ENCODE measurements around the gene NOS3. TPM values are rescaled to one million over a fixed set of nuclear protein-coding genes. Genes with fewer than 3 reads are reported as not detected.
"Not testable (repeated sequence)": the region's sequence is repeated elsewhere in the genome, so short reads cannot be mapped to it uniquely, and the experiment has no call there.

NOS3 gene
- total and polyA plus RNA-seq, 7 donors = 1.4 to 13.2 (median 5.8) TPM

DNA sequence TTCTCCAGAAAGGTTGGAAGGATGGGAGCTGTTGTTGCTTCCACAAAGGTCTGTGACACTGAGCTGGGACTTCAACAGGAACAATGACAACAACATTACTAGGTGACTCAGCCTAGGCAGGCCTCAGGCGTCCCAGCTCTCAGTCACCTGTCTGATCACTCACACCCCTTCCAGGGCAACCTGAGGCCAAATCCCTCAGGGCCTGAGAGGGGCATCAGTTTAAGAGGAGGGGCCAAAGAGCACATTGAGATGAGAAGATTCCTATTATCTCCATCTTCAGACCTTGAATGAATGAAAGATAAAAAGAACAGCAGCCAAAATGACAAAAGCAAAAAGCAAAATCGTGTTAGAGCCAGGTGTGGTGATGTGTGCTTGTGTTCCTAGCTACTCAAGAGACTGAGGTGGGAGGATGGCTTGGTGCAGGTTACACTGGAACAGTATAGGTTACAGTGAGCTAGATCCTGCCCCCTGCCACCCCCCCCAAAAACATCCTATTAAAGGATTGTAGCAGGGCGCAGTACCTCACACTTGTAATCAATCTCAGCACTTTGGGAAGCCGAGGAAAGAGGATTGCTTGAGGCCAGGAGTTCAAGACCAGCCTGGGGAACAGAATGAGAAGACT is 33.7 kb downstream of the NOS3 start, which contains the start of gene ATG9B:
TSS of gene ATG9B (minus strand) at position 60 of the 622 bp plus-strand sequence. CDS start 71 bp downstream, outside the sequence.
- no peak for ATAC-seq
- DNase-seq = no peak
- H3K27ac ChIP-seq = no peak within 1 kb of the TSS
- peaks cover 7% of the 10 kb centered on the region for H3K4me1 ChIP-seq
- no peak within 1 kb of the TSS for H3K4me3 ChIP-seq
- WGBS, 3 donors = 70 to 77% (median 72%) methylated on average over 4 of the region's 4 CpGs
- H3K9me3 ChIP-seq = no peaks in the 10 kb centered on the region
- H3K27me3 ChIP-seq (ENCODE audit: insufficient read depth in 3 of 3, low read length in 2 of 3) = peaks cover 0 to 5% (median 0%) of the 10 kb centered on the region in 3 donors
- no peak for TF ChIP-seq CTCF (IDR thresholded peaks at IDR 0.05)
- no peaks in the 10 kb centered on the region for H3K36me3 ChIP-seq (ENCODE audit: insufficient read depth in 1 of 2, low read depth in 1 of 2)
- intact Hi-C loops (cut with DNase I) = loop anchor here in 1 of 2 donors (5.0 kb wide), 1 partner anchor 88 kb away; no protein-coding TSS in a partner anchor

DNA sequence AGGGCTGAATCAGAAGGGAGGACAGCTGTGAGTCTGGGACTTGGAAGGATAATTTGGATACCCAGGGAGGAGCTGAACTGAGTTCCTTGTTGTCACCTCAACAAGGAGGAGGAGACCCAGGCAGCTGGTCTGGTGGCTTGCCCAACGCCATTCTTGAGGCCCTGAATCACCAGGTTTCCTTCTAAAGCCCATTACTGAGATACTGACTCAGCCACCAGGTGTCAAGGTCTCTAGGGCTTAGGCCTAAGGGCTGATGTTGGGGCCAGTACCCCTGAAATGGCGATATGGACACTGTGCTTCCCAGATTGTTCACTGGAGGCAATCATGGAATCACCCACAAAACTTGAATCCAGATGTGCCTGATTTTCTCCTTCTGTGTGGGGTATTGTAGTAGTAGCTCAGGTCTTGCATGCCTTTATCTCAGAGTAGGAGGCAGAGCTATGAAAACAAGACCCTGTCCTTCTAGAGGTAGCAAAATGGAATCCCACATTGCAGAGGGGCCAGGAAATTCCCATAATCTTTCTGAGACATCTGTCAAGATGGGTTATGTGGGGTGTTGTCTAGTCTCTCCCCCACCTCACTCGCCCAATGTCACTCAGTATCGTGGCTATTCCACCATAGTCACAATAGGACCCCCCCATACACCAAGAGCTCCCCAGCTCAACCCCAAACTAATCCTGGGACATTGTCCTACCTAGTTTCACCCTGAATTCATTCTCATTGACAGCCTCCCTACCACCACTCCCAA is 35.3 kb downstream of the NOS3 start:
- Histone ChIP-seq H3K36me3 (ENCODE audit: insufficient read depth in 1 of 2, low read depth in 1 of 2) (no peaks in the 10 kb centered on the region), H3K27ac (no peak overlapping the region), H3K9me3 (no peaks in the 10 kb centered on the region), H3K4me1 (peaks cover 9% of the 10 kb centered on the region), H3K27me3 (ENCODE audit: insufficient read depth in 3 of 3, low read length in 2 of 3) (no peaks in the 10 kb centered on the region), H3K4me3 (no peak overlapping the region)
- no peak for ATAC-seq
- intact Hi-C loops (cut with DNase I) = loop anchor here in 1 of 2 donors (5.0 kb wide), 1 partner anchor 86 kb away; no protein-coding TSS in a partner anchor
- 77 to 84% (median 81%) methylated on average over 4 of the region's 4 CpGs for WGBS, 3 donors
- no peak for TF ChIP-seq CTCF (IDR thresholded peaks at IDR 0.05)
- no peak for DNase-seq

DNA sequence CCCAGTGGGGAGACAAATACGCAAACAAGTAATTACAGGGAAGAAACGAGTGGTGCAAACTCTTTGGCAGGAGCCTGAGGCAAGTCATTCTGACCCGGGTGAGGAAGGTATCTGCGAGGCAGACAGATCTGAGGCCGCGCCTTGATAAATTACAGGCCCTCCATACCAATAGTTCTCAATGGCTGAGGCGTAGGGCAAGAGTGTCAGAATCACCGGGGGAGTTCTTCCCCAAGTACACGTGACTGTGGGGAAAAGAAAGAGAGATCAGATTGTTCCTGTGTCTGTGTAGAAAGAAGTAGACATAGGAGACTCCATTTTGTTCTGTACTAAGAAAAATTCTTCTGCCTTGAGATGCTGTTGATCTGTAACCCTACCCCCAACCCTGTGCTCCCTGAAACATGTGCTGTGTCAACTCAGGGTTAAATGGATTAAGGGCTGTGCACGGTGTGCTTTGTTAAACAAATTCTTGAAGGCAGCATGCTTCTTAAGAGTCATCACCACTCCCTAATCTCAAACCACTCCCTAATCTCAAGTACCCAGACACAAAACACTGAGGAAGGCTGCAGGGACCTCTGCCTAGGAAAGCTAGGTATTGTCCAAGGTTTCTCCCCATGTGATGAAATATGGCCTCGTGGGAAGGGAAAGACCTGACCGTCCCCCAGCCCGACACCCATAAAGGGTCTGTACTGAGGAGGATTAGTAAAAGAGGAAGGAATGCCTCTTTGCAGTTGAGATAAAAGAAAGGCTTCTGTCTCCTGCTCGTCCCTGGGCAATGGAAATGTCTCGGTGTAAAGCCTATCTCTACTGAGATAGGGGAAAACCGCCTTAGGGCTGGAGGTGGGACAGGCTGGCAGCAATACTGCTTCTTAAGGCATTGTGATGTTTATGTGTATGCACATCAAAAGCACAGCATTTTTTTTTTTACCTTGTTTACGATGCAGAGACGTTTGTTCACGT is 36.2 kb downstream of the NOS3 start:
- not testable (repeated sequence) for H3K9me3 ChIP-seq; H3K4me1 ChIP-seq; H3K36me3 ChIP-seq (ENCODE audit: insufficient read depth in 1 of 2, low read depth in 1 of 2); DNase-seq; ATAC-seq; H3K27me3 ChIP-seq (ENCODE audit: insufficient read depth in 3 of 3, low read length in 2 of 3)
- peak overlapping the region; percentile 82 for H3K4me3 ChIP-seq
- H3K27ac ChIP-seq = peak overlapping the region; percentile 88
- 50 to 56% (median 56%) methylated on average over 19 of the region's 19 CpGs for WGBS, 3 donors
- intact Hi-C loops (cut with DNase I) = loop anchor here in 1 of 2 donors (5.0 kb wide), 1 partner anchor 85 kb away; no protein-coding TSS in a partner anchor

GRCh38 chr7:151027728-151028130 is 36.9 kb downstream of the NOS3 start:
- intact Hi-C loops (cut with DNase I) = loop anchor here in 1 of 2 donors (5.0 kb wide), 1 partner anchor 85 kb away; no protein-coding TSS in a partner anchor
- Histone ChIP-seq H3K4me3 (peak overlapping the region; percentile 82), H3K27ac (peak overlapping the region; percentile 88), H3K36me3 (ENCODE audit: insufficient read depth in 1 of 2, low read depth in 1 of 2) (peaks cover 0 to 16% of the 10 kb centered on the region in 2 donors)
- WGBS, 3 donors = 7 to 11% (median 10%) methylated on average over 16 of the region's 16 CpGs
- ATAC-seq = peak in 1 of 4 donors; percentile 0
- H3K4me1 ChIP-seq; H3K9me3 ChIP-seq; H3K27me3 ChIP-seq (ENCODE audit: insufficient read depth in 3 of 3, low read length in 2 of 3); DNase-seq: not testable (repeated sequence)

Data from psoas muscle (tissue), 8 donors.